Coronary artery (tissue), 2 donors: Measurements from ENCODE around the gene GSTT4.
"Not testable (repeated sequence)": the region's sequence is repeated elsewhere in the genome, so short reads cannot be mapped to it uniquely, and the experiment has no call there.

Experiments
- DNase-seq: peaks from one replicate; pipeline ENCODE4 v3.0.0-alpha.2; 2017; ENCODE audit warnings: low spot score
- H3K27ac ChIP-seq, 2 donors: fragments of 200-600 bp; sonication (generic); one replicate each; pipeline ENCODE4 v1.5.1; 2016 to 2019
- H3K4me3 ChIP-seq: fragments of 200-600 bp; sonication (generic); 2 replicates; pipeline ENCODE4 v1.5.1; 2016; ENCODE audit warnings: mild to moderate bottlenecking, moderate library complexity
- TF ChIP-seq, protein P1 (sequence below): fragments of 200-600 bp; sonication (generic); IDR thresholded peaks from one replicate; pipeline ENCODE4 v1.5.1; 2019; ENCODE audit warnings: antibody characterized with exemption

GSTT4 gene

GRCh38 chr22:24046024-24046423 is 40.8 kb upstream of the GSTT4 start:
- TF ChIP-seq, protein P1, sequence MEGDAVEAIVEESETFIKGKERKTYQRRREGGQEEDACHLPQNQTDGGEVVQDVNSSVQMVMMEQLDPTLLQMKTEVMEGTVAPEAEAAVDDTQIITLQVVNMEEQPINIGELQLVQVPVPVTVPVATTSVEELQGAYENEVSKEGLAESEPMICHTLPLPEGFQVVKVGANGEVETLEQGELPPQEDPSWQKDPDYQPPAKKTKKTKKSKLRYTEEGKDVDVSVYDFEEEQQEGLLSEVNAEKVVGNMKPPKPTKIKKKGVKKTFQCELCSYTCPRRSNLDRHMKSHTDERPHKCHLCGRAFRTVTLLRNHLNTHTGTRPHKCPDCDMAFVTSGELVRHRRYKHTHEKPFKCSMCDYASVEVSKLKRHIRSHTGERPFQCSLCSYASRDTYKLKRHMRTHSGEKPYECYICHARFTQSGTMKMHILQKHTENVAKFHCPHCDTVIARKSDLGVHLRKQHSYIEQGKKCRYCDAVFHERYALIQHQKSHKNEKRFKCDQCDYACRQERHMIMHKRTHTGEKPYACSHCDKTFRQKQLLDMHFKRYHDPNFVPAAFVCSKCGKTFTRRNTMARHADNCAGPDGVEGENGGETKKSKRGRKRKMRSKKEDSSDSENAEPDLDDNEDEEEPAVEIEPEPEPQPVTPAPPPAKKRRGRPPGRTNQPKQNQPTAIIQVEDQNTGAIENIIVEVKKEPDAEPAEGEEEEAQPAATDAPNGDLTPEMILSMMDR: no peak
- DNase-seq: peak; percentile 11
- H3K27ac ChIP-seq: no peak overlapping the region
- no peak overlapping the region for H3K4me3 ChIP-seq

GRCh38 chr22:24043958-24044357 is 38.7 kb upstream of the GSTT4 start:
- TF ChIP-seq, protein P1: no peak
- no peak overlapping the region for H3K4me3 ChIP-seq
- no peak for DNase-seq
- H3K27ac ChIP-seq: peak overlapping the region in 1 of 2 donors; percentile 56

DNA sequence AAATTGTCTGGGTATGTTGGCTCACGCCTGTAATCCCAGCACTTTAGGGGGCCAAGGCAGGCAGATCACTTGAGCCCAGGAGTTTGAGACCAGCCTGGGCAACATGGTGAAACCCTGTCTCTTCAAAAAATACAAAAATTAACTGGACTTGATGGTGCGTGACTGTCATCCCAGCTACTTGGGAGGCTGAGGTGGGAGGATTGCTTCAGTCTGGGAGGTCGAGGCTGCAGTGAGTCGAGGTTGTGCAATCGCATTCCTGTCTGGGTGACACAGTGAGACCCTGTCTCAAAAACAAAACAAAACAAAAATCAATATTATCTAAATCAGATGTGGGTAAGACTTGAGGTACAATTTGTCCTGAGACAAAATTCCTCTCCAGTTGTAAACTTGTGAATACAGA is 38.2 kb upstream of the GSTT4 start:
- not testable (repeated sequence) for DNase-seq

GRCh38 chr22:24040946-24041345 is 35.7 kb upstream of the GSTT4 start:
- no peak overlapping the region for H3K27ac ChIP-seq
- no peak overlapping the region for H3K4me3 ChIP-seq
- TF ChIP-seq, protein P1: no peak
- DNase-seq: no peak

More for the DNA sequence above, 38.2 kb upstream of the GSTT4 start:
- H3K27ac ChIP-seq: peak overlapping the region in 1 of 2 donors; percentile 56
- H3K4me3 ChIP-seq: not testable (repeated sequence)

DNA sequence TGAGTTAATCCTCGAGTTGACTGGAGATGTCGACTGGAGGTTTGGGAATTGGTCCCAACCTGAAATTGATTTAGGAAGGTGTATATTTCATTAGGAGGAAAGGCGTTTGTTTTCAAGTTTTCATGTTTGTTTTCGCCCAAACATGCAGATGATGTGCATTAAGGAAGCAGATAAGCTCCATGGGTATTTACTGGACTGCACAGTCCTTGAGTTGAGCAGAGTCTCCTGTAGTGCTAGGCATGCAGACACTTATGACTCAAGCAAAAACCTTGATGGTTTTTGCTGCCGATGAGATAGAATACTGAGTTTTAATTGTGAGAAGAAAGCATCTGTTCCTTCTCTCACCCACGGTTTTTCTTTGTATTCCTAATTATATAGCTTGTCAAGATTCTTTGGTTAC is 33.8 kb upstream of the GSTT4 start:
- no peak overlapping the region for H3K4me3 ChIP-seq
- H3K27ac ChIP-seq: no peak overlapping the region
- no peak for DNase-seq
- TF ChIP-seq, protein P1: no peak

- no peak overlapping the region for H3K4me3 ChIP-seq
- DNase-seq: no peak
- H3K27ac ChIP-seq: no peak overlapping the region
- TF ChIP-seq, protein P1: no peak
Observed at GRCh38 chr22:24037851-24038765, 32.9 kb upstream of the GSTT4 start.

DNA sequence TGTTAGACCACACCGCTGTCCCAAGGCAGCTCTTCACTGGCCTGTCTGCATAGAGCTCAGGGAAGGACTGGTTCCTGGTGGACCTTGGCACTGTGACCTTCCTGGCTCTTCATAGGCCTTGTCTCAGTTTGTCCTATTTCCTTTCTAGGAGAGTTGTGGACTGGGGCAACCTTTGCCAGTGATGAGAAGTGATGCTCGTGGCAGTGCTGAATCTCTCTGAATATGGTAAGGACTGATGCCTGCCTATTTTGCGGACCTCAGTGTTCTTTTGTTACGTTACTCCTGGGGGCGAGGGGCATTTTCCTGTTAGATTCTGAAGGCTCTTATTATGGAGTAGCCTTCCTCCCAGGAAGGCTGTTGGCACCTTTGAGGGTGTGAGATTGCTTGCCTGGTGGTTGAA is 30.0 kb upstream of the GSTT4 start:
- H3K4me3 ChIP-seq: no peak overlapping the region
- TF ChIP-seq, protein P1: no peak

More for the DNA sequence above, 30.0 kb upstream of the GSTT4 start:
- DNase-seq: no peak
- no peak overlapping the region for H3K27ac ChIP-seq
